Endometrium (tissue), 2 donors: ENCODE results near the gene PRKCQ.
"Not testable (repeated sequence)": the region's sequence is repeated elsewhere in the genome, so short reads cannot be mapped to it uniquely, and the experiment has no call there.

Experiments used
- FAIRE-seq: peaks from 2 replicates; lab custom pipeline; 2012; peaks lifted over from hg19 to GRCh38; lab: Jason Lieb, UNC
- donor health status: control.
- donor health status: control.

Gene PRKCQ

GRCh38 chr10:6491841-6492609 lies 88.1 kb downstream of the PRKCQ start:
- no peak for FAIRE-seq

GRCh38 chr10:6490614-6491013 lies 89.5 kb downstream of the PRKCQ start:
- no peak for FAIRE-seq

GRCh38 chr10:6487920-6488319 lies 92.2 kb downstream of the PRKCQ start:
- FAIRE-seq: no peak

GRCh38 chr10:6486309-6486708 lies 93.8 kb downstream of the PRKCQ start:
- FAIRE-seq: no peak

GRCh38 chr10:6482737-6483357 lies 97.2 kb downstream of the PRKCQ start:
- no peak for FAIRE-seq

- FAIRE-seq: no peak
Observed at GRCh38 chr10:6478722-6479121, 101.4 kb downstream of the PRKCQ start.

GRCh38 chr10:6476989-6477388 lies 103.1 kb downstream of the PRKCQ start:
- FAIRE-seq: no peak

GRCh38 chr10:6474871-6475270 lies 105.2 kb downstream of the PRKCQ start:
- no peak for FAIRE-seq

GRCh38 chr10:6473901-6474370 lies 106.1 kb downstream of the PRKCQ start:
- FAIRE-seq: peak; percentile 35

GRCh38 chr10:6473430-6473829 lies 106.6 kb downstream of the PRKCQ start:
- no peak for FAIRE-seq

GRCh38 chr10:6472710-6473005 lies 107.4 kb downstream of the PRKCQ start:
- FAIRE-seq: not testable (repeated sequence)

GRCh38 chr10:6470894-6471618 lies 109.0 kb downstream of the PRKCQ start:
- no peak for FAIRE-seq

GRCh38 chr10:6469661-6470060 lies 110.4 kb downstream of the PRKCQ start:
- FAIRE-seq: no peak

GRCh38 chr10:6465854-6466601 lies 114.0 kb downstream of the PRKCQ start:
- FAIRE-seq: no peak

- FAIRE-seq: no peak
Observed at GRCh38 chr10:6465437-6465836, 114.6 kb downstream of the PRKCQ start.

GRCh38 chr10:6464862-6465430 lies 115.1 kb downstream of the PRKCQ start:
- FAIRE-seq: no peak

GRCh38 chr10:6463366-6463765 lies 116.7 kb downstream of the PRKCQ start:
- FAIRE-seq: no peak

- FAIRE-seq: no peak
Observed at GRCh38 chr10:6461961-6462360, 118.1 kb downstream of the PRKCQ start.

GRCh38 chr10:6460861-6461409 lies 119.1 kb downstream of the PRKCQ start:
- no peak for FAIRE-seq

- FAIRE-seq: no peak
Observed at GRCh38 chr10:6458814-6459213, 121.3 kb downstream of the PRKCQ start.

GRCh38 chr10:6457376-6457775 lies 122.7 kb downstream of the PRKCQ start:
- FAIRE-seq: no peak

GRCh38 chr10:6456067-6456466 lies 124.0 kb downstream of the PRKCQ start:
- FAIRE-seq: no peak
